Measurements from ENCODE around the gene STAB1. TPM values are rescaled to one million over a fixed set of nuclear protein-coding genes. Genes with fewer than 3 reads are reported as not detected.

Gene STAB1
- total and polyA plus RNA-seq, 2 of the 8 experiments (the other 6 are each of a cell fraction or from before 2014, with no cell fraction given), result 1.0 to 1.9 TPM

DNA sequence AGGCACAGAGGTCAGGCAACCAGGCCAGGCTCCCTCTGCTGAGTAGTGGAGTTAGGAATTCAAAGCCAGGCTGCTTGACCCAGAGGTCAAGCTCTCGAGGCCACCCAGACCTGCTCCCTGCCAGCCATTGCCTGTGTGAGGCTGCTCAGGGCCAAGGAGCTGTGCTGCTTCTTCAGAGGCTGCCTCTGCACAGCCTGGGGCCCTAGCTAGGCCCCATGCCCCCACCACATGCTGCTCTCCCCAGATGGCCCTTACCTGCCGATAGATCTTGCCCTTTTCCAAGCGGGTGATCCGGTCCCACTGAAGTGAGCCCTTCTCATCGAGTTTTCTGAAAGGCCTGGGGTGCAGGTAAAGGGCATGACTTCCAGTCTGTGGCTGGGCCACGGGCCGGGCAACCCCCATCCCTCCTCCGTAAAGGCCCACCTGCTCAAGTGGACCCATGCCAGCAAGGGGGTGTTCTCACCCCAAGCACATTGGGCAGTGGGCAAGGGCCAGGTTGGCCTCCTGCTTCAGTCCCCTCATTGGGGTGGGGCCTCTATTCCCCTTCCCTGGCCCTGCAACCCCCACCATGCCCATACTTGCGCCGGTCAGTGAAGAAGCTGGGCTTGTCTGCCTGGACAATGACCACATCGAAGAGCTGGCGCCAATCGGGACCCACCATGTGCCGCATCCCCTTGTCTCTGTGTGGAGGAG, 32.0 kb downstream of the STAB1 start:
- Histone ChIP-seq H2BK5ac (ENCODE audit: low read depth, low read length) (no peak overlapping the region), H3K4ac (replicated peaks; ENCODE audit: insufficient read length, low read depth, low read length) (no peak overlapping the region), H2BK15ac (ENCODE audit: low read length) (no peak overlapping the region), H4K20me1 (replicated peaks in 1 of 2; ENCODE audit: control insufficient read depth in 1 of 2, insufficient read depth in 2 of 2, low read length in 2 of 2) (peaks cover 16 to 48% of the 10 kb centered on the region in 2 experiments), H3K14ac (ENCODE audit: insufficient read length) (no peak overlapping the region), H3K9me3 (ENCODE audit: insufficient read depth in 2 of 2, low read depth in 1 of 2, low read length in 1 of 2) (no peaks in the 10 kb centered on the region), H3K23ac (ENCODE audit: insufficient read length) (no peak overlapping the region), H3K4me3 (ENCODE audit: extremely low read depth in 1 of 4, insufficient read depth in 2 of 4, low read depth in 3 of 4, low read length in 4 of 4) (no peak overlapping the region), H3K27ac (ENCODE audit: low read depth, low read length) (no peak overlapping the region), H3K79me1 (ENCODE audit: low read depth, low read length) (peaks cover 29% of the 10 kb centered on the region), H3K56ac (replicated peaks; ENCODE audit: insufficient read length, low read depth, low read length) (no peak overlapping the region), H4K91ac (replicated peaks; ENCODE audit: insufficient read length, low read length) (no peak overlapping the region), H2AK5ac (ENCODE audit: low read depth, low read length) (no peak overlapping the region), H2BK12ac (ENCODE audit: low read depth, low read length) (no peak overlapping the region), H3K36me3 (ENCODE audit: control insufficient read depth in 2 of 4, insufficient read depth in 4 of 4, low read length in 3 of 4) (peaks cover 27 to 68% (median 42%) of the 10 kb centered on the region in 4 experiments), H2BK20ac (ENCODE audit: low read length) (no peak overlapping the region), H4K8ac (ENCODE audit: extremely low read depth, insufficient read depth, low read length) (no peak overlapping the region), H3K4me2 (ENCODE audit: insufficient read depth in 1 of 2, low read depth in 2 of 2, low read length in 2 of 2) (no peak overlapping the region), H3K18ac (ENCODE audit: extremely low read depth, low read length) (no peak overlapping the region), H3K9ac (replicated peaks in 1 of 4; ENCODE audit: extremely low read depth in 1 of 4, low read depth in 3 of 4, low read length in 3 of 4) (no peak overlapping the region), H3K23me2 (ENCODE audit: low read depth, low read length) (no peaks in the 10 kb centered on the region; the same call in 1 of the 2 replicates), H2BK120ac (replicated peaks; ENCODE audit: low read depth, low read length) (no peak overlapping the region), H3K27me3 (replicated peaks in 1 of 4; ENCODE audit: control insufficient read depth in 3 of 4, extremely low read depth in 1 of 4, insufficient read depth in 3 of 4, low read length in 3 of 4) (no peaks in the 10 kb centered on the region), H4K5ac (ENCODE audit: insufficient read length, low read depth, low read length) (no peak overlapping the region), H2AFZ (ENCODE audit: low read length) (no peak overlapping the region), H3K4me1 (replicated peaks in 1 of 4; ENCODE audit: control insufficient read depth in 3 of 4, insufficient read depth in 4 of 4, low read length in 3 of 4) (peaks cover 0 to 3% (median 2%) of the 10 kb centered on the region in 4 experiments; a peak in 1 of 7 replicates), H3K79me2 (ENCODE audit: control insufficient read depth in 1 of 2, insufficient read depth in 2 of 2, low read length in 2 of 2) (peaks cover 0 to 27% of the 10 kb centered on the region in 2 experiments; a peak in 2 of 4 replicates)
- no peak for DNase-seq (ENCODE audit: low read depth in 1 of 2, low spot score in 2 of 2)
- WGBS, 2 experiments (ENCODE audit: extremely low coverage in 1 of 2, insufficient coverage in 1 of 2, insufficient read length in 1 of 2, insufficient replicate concordance in 2 of 2, low coverage in 1 of 2, low lambda C conversion rate in 2 of 2, missing lambda C conversion rate in 1 of 2), result 95% methylated on average over 14 of the region's 14 CpGs; no CpG with 5 or more reads in 1 of the 2 experiments
- TF ChIP-seq JUND (IDR thresholded peaks at IDR 0.05; ENCODE audit: low read length) (no peak), EZH2 (IDR thresholded peaks at IDR 0.05; ENCODE audit: low read depth, low read length, severe bottlenecking) (no peak), SUZ12 (IDR thresholded peaks at IDR 0.05; ENCODE audit: low read length) (no peak), PHF8 (conservative IDR thresholded peaks at IDR 0.05; ENCODE audit: low read depth, low read length) (no peak), GABPA (IDR thresholded peaks at IDR 0.05; ENCODE audit: borderline replicate concordance, insufficient read depth, low read length) (no peak), MAFK (IDR thresholded peaks at IDR 0.05; ENCODE audit: low read depth, low read length) (no peak), KDM1A (IDR thresholded peaks at IDR 0.05; ENCODE audit: borderline replicate concordance, low read length) (no peak), SIRT6 (IDR thresholded peaks at IDR 0.05; ENCODE audit: low read length) (no peak)
- TF ChIP-seq, protein P1, sequence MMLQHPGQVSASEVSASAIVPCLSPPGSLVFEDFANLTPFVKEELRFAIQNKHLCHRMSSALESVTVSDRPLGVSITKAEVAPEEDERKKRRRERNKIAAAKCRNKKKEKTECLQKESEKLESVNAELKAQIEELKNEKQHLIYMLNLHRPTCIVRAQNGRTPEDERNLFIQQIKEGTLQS (IDR thresholded peaks at IDR 0.05; ENCODE audit: insufficient read depth, low read depth, low read length), result no peak
- TF ChIP-seq, protein P2, sequence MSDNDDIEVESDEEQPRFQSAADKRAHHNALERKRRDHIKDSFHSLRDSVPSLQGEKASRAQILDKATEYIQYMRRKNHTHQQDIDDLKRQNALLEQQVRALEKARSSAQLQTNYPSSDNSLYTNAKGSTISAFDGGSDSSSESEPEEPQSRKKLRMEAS (IDR thresholded peaks at IDR 0.05), result no peak
- FAIRE-seq, result no peak
- ChIA-PET POLR2A (ENCODE audit: partially characterized antibody) (interaction anchor here (0.6 to 2.0 kb wide), 6 partner anchors 9 to 305 kb away, joined by 3 to 7 read pairs (median 5); partner anchors contain the start of genes STAB1 and UQCC5), CTCF (ENCODE audit: partially characterized antibody) (interaction anchor here (0.6 to 2.2 kb wide), 7 partner anchors 9 to 112 kb away, joined by 3 to 6 read pairs (median 3); no protein-coding TSS in a partner anchor)
